Central memory CD8-positive, alpha-beta T cell (primary cell): Measurements from ENCODE around the gene NR6A1.

Source experiments
- ATAC-seq: fragments of 150-1000 bp; cut with Tn5 transposase; replicated peaks from 2 replicates; pipeline ENCODE4 v1.10.0; 2022; ENCODE audit warnings: mild to moderate bottlenecking, moderate FRiP score, moderate number of reproducible peaks; ENCODE audit not compliant: poor library complexity, severe bottlenecking; ENCODE audit errors: extremely low read depth
- DNase-seq, 2 donors: peaks; one replicate each; pipeline ENCODE4 v3.0.0; 2021; ENCODE audit warnings: low spot score in 2 of 2
- H3K27ac Mint-ChIP-seq: one replicate; pipeline ENCODE4 v1.8.0; 2022; ENCODE audit warnings: low read depth, mild to moderate bottlenecking, moderate library complexity, mixed read lengths
- H3K27me3 Mint-ChIP-seq: one replicate; pipeline ENCODE4 v1.8.0; 2022; ENCODE audit warnings: mixed read lengths
- H3K36me3 Mint-ChIP-seq: one replicate; pipeline ENCODE4 v1.8.0; 2022; ENCODE audit warnings: mild to moderate bottlenecking, moderate library complexity, mixed read lengths; ENCODE audit not compliant: insufficient read depth
- H3K4me1 Mint-ChIP-seq: one replicate; pipeline ENCODE4 v1.8.0; 2022; ENCODE audit warnings: mixed read lengths
- H3K4me3 Mint-ChIP-seq: one replicate; pipeline ENCODE4 v1.8.0; 2022; ENCODE audit warnings: mild to moderate bottlenecking, moderate library complexity, mixed read lengths
- H3K9me3 Mint-ChIP-seq: one replicate; pipeline ENCODE4 v1.8.0; 2022; ENCODE audit warnings: mixed read lengths

Gene NR6A1

GRCh38 chr9:124471761-124472160 is 299.4 kb downstream of the NR6A1 start:
- H3K36me3 Mint-ChIP-seq = no peaks in the 10 kb centered on the region
- H3K4me3 Mint-ChIP-seq = no peak overlapping the region
- no peak for ATAC-seq
- H3K27me3 Mint-ChIP-seq = peaks cover 58% of the 10 kb centered on the region
- H3K9me3 Mint-ChIP-seq = no peaks in the 10 kb centered on the region
- DNase-seq = no peak
- no peak overlapping the region for H3K27ac Mint-ChIP-seq
- no peaks in the 10 kb centered on the region for H3K4me1 Mint-ChIP-seq

GRCh38 chr9:124470726-124471125 is 300.4 kb downstream of the NR6A1 start:
- H3K27me3 Mint-ChIP-seq = peaks cover 58% of the 10 kb centered on the region
- H3K9me3 Mint-ChIP-seq = no peaks in the 10 kb centered on the region
- H3K4me1 Mint-ChIP-seq = no peaks in the 10 kb centered on the region
- no peak overlapping the region for H3K4me3 Mint-ChIP-seq
- ATAC-seq (no peak), DNase-seq (no peak)
- no peak overlapping the region for H3K27ac Mint-ChIP-seq
- H3K36me3 Mint-ChIP-seq = no peaks in the 10 kb centered on the region

- no peak overlapping the region for H3K27ac Mint-ChIP-seq
- H3K36me3 Mint-ChIP-seq = no peaks in the 10 kb centered on the region
- DNase-seq = no peak
- H3K27me3 Mint-ChIP-seq = peaks cover 56% of the 10 kb centered on the region
- H3K4me3 Mint-ChIP-seq = no peak overlapping the region
- ATAC-seq = no peak
- H3K9me3 Mint-ChIP-seq = no peaks in the 10 kb centered on the region
- no peaks in the 10 kb centered on the region for H3K4me1 Mint-ChIP-seq
Measured at GRCh38 chr9:124470306-124470705, 300.8 kb downstream of the NR6A1 start.

- Mint-ChIP-seq H3K9me3 (no peaks in the 10 kb centered on the region), H3K4me1 (no peaks in the 10 kb centered on the region), H3K27ac (no peak overlapping the region), H3K4me3 (no peak overlapping the region), H3K36me3 (no peaks in the 10 kb centered on the region), H3K27me3 (peaks cover 53% of the 10 kb centered on the region)
- ATAC-seq (no peak), DNase-seq (no peak)
Measured at GRCh38 chr9:124469011-124469832, 301.9 kb downstream of the NR6A1 start.

GRCh38 chr9:124468061-124468740 is 302.9 kb downstream of the NR6A1 start:
- Mint-ChIP-seq H3K36me3 (no peaks in the 10 kb centered on the region), H3K4me1 (no peaks in the 10 kb centered on the region)
- no peak for DNase-seq

GRCh38 chr9:124467410-124468060 is 303.6 kb downstream of the NR6A1 start:
- H3K4me3 Mint-ChIP-seq = no peak overlapping the region
- ATAC-seq = no peak
- H3K27ac Mint-ChIP-seq = no peak overlapping the region
- H3K4me1 Mint-ChIP-seq = no peaks in the 10 kb centered on the region
- H3K36me3 Mint-ChIP-seq = no peaks in the 10 kb centered on the region
- no peak for DNase-seq
- H3K9me3 Mint-ChIP-seq = no peaks in the 10 kb centered on the region
- peaks cover 36% of the 10 kb centered on the region for H3K27me3 Mint-ChIP-seq

More at GRCh38 chr9:124468061-124468740, 302.9 kb downstream of the NR6A1 start:
- no peak overlapping the region for H3K4me3 Mint-ChIP-seq
- no peaks in the 10 kb centered on the region for H3K9me3 Mint-ChIP-seq
- H3K27ac Mint-ChIP-seq = no peak overlapping the region
- ATAC-seq = no peak
- peaks cover 43% of the 10 kb centered on the region for H3K27me3 Mint-ChIP-seq
